GM13976 (cell line): ENCODE results near the gene TTYH1.

Source experiments
- DNase-seq: peaks from one replicate; pipeline ENCODE4 v3.0.0; 2012; ENCODE audit warnings: low spot score
- in situ Hi-C: fragments of 300-500 bp; cut with MboI; formaldehyde crosslinking; loops from one replicate; pipeline ENCODE4 v1.12.0; 2022; ENCODE audit warnings: low sequenced_read_pairs, mixed read lengths, inconsistent platforms; ENCODE audit not compliant: unreplicated experiment
- TF ChIP-seq, protein P1 (sequence below): IDR thresholded peaks from 2 replicates; pipeline ENCODE4 v1.5.1; 2012; ENCODE audit warnings: borderline replicate concordance, mild to moderate bottlenecking; ENCODE audit not compliant: insufficient read depth; ENCODE audit errors: extremely low read depth, missing control alignments, control extremely low read depth

TTYH1 gene

GRCh38 chr19:54420383-54421168, 5.3 kb downstream of the TTYH1 start:
- in situ Hi-C loops = no loop called here
- TF ChIP-seq, protein P1, sequence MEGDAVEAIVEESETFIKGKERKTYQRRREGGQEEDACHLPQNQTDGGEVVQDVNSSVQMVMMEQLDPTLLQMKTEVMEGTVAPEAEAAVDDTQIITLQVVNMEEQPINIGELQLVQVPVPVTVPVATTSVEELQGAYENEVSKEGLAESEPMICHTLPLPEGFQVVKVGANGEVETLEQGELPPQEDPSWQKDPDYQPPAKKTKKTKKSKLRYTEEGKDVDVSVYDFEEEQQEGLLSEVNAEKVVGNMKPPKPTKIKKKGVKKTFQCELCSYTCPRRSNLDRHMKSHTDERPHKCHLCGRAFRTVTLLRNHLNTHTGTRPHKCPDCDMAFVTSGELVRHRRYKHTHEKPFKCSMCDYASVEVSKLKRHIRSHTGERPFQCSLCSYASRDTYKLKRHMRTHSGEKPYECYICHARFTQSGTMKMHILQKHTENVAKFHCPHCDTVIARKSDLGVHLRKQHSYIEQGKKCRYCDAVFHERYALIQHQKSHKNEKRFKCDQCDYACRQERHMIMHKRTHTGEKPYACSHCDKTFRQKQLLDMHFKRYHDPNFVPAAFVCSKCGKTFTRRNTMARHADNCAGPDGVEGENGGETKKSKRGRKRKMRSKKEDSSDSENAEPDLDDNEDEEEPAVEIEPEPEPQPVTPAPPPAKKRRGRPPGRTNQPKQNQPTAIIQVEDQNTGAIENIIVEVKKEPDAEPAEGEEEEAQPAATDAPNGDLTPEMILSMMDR = no peak
- DNase-seq = peak; percentile 36

DNA sequence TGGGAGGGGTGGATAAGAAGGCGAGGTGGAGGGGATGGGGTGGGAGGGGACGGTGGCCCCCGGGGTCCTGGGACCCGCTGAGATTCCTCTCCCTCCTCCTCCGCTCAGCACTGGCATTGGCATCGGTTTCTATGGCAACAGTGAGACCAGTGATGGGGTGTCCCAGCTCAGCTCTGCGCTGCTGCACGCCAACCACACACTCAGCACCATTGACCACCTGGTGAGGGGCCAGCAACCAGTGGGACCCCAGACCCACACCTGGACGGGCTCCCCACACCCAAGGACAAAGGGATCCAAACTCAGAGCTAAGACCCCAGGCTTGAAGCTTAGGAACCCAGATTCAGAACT, 5.9 kb downstream of the TTYH1 start:
- peak; percentile 31 for DNase-seq
- in situ Hi-C loops = no loop called here
- TF ChIP-seq, protein P1 = no peak

DNA sequence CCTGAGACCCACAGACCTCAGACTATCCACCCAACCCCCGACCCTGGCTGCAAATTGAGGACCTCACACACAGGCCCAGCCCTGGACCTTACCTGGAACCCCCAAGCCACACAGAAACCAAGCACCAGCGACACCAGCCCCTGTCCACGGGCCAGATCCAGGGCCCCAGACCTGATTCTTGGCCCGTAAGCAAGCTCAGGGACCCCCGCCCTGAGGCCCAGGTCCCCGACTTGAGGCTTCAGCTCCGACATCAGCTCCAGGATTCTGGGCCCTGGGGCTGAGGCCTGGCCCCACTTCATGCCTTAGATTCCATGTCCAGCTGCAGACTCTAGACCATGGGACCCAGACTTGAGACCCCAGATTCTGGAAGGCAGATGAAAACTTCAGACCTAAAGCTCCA, 6.3 kb downstream of the TTYH1 start:
- in situ Hi-C loops = no loop called here

GRCh38 chr19:54422136-54422535, 6.9 kb downstream of the TTYH1 start:
- TF ChIP-seq, protein P1 = no peak
- DNase-seq = no peak
- in situ Hi-C loops = no loop called here

More for the DNA sequence above, 6.3 kb downstream of the TTYH1 start:
- DNase-seq = no peak
- TF ChIP-seq, protein P1 = no peak

GRCh38 chr19:54424201-54424600, 8.9 kb downstream of the TTYH1 start:
- TF ChIP-seq, protein P1 = no peak
- in situ Hi-C loops = no loop called here
- no peak for DNase-seq

DNA sequence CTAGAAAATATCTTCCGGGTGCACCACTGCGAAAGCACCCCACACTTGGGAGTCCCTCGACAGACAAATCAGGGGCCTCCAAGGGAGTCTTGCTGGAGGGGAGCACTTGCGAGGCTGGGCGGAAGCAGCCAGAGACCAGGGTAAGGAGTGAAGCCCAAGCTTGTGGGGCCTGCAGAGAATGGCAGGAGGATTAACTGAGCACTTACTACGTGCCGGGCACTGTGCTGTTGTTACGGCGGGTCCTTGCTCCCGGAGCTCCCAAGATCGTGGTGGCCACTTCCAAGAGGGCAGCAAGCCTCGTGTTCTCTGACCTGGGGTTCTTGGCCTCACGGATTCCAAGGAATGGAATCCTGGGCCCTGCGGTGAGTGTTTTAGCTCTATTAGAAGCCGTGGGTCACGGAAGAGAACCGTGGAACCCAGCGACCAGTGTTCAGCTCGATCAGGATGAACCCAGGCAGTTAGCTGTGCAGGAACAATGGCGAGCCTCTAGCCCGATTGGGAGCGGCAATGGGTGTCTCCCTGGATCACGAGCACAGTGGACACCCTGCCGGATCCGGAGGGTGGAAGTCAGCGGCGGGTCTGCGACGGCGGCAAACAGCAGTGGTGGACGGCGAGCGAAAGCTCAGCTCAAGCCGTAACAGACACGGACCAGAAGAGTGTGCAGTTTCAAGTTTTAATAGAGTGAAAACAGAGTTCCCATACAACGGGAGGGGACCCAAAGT, 9.6 kb downstream of the TTYH1 start:
- DNase-seq = no peak
- in situ Hi-C loops = no loop called here
- TF ChIP-seq, protein P1 = no peak
